H9 (cell line): ENCODE measurements around the gene MYH16. TPM values are rescaled to one million over a fixed set of nuclear protein-coding genes. Genes with fewer than 3 reads are reported as not detected.

Experiments
- DNase-seq: peaks from one replicate; pipeline ENCODE4 v3.0.0-alpha.2; 2017
- H2AFZ ChIP-seq: one replicate; pipeline ENCODE4 v1.6.1; 2013; ENCODE audit warnings: mild to moderate bottlenecking, low read length, control low read depth, moderate library complexity
- H2AK5ac ChIP-seq: 2 replicates; pipeline ENCODE4 v1.6.1; 2013; ENCODE audit warnings: low read length, control low read depth, mixed read lengths; ENCODE audit not compliant: insufficient read length
- H2BK120ac ChIP-seq: one replicate; pipeline ENCODE4 v1.6.1; 2013; ENCODE audit warnings: low read depth, mild to moderate bottlenecking, low read length, control low read depth, inconsistent platforms; ENCODE audit not compliant: poor library complexity, severe bottlenecking
- H2BK12ac ChIP-seq: 2 replicates; pipeline ENCODE4 v1.6.1; 2013; ENCODE audit warnings: low read length, control low read depth, mixed read lengths, low read depth; ENCODE audit not compliant: insufficient read length
- H2BK15ac ChIP-seq: 2 replicates; pipeline ENCODE4 v1.6.1; 2013; ENCODE audit warnings: low read depth, low read length, control low read depth
- H2BK20ac ChIP-seq: one replicate; pipeline ENCODE4 v1.6.1; 2013; ENCODE audit warnings: low read depth, mild to moderate bottlenecking, low read length, control low read depth, inconsistent platforms; ENCODE audit not compliant: poor library complexity, severe bottlenecking
- H2BK5ac ChIP-seq: 2 replicates; pipeline ENCODE4 v1.6.1; 2013; ENCODE audit warnings: low read length, control low read depth, mixed read lengths; ENCODE audit not compliant: insufficient read length
- H3K14ac ChIP-seq: 2 replicates; pipeline ENCODE4 v1.6.1; 2013; ENCODE audit warnings: low read length, control low read depth; ENCODE audit not compliant: insufficient read depth
- H3K18ac ChIP-seq: 2 replicates; pipeline ENCODE4 v1.6.1; 2013; ENCODE audit warnings: low read depth, mild to moderate bottlenecking, mixed read lengths, low read length, control low read depth; ENCODE audit not compliant: insufficient read length
- H3K23ac ChIP-seq: 2 replicates; pipeline ENCODE4 v1.6.1; 2013; ENCODE audit warnings: low read length, control low read depth, mixed read lengths, low read depth; ENCODE audit not compliant: insufficient read length
- H3K23me2 ChIP-seq: 2 replicates; pipeline ENCODE4 v1.6.1; 2013; ENCODE audit warnings: low read depth, mild to moderate bottlenecking, mixed read lengths, low read length, control low read depth; ENCODE audit not compliant: insufficient read length, poor library complexity, severe bottlenecking
- H3K27ac ChIP-seq: 2 replicates; pipeline ENCODE4 v1.5.1; 2013; ENCODE audit warnings: low read length, control low read depth, mixed read lengths, low read depth; ENCODE audit not compliant: insufficient read length
- H3K27me3 ChIP-seq: 2 replicates; pipeline ENCODE4 v1.6.1; 2013; ENCODE audit warnings: low read length, control low read depth, inconsistent platforms; ENCODE audit not compliant: insufficient read depth
- H3K4ac ChIP-seq: 2 replicates; pipeline ENCODE4 v1.6.1; 2013; ENCODE audit warnings: low read depth, mild to moderate bottlenecking, control low read depth, inconsistent platforms, low read length, moderate library complexity
- H3K4me1 ChIP-seq: 2 replicates; pipeline ENCODE4 v1.6.1; 2013; ENCODE audit warnings: low read length, control low read depth, inconsistent platforms; ENCODE audit not compliant: insufficient read depth
- H3K4me2 ChIP-seq: 2 replicates; pipeline ENCODE4 v1.6.1; 2013; ENCODE audit warnings: low read length, control low read depth, mixed read lengths; ENCODE audit not compliant: insufficient read length, insufficient read depth
- H3K56ac ChIP-seq: 2 replicates; pipeline ENCODE4 v1.6.1; 2013; ENCODE audit warnings: low read depth, mild to moderate bottlenecking, mixed read lengths, low read length, control low read depth; ENCODE audit not compliant: insufficient read length
- H3K79me1 ChIP-seq: 2 replicates; pipeline ENCODE4 v1.6.1; 2013; ENCODE audit warnings: low read depth, mild to moderate bottlenecking, moderate library complexity, low read length, control low read depth, inconsistent platforms; ENCODE audit not compliant: insufficient read depth, poor library complexity, severe bottlenecking
- H3K79me2 ChIP-seq: 2 replicates; pipeline ENCODE4 v1.6.1; 2013; ENCODE audit warnings: low read length, control low read depth, inconsistent platforms; ENCODE audit not compliant: insufficient read depth
- H3K9ac ChIP-seq: 2 replicates; pipeline ENCODE4 v1.6.1; 2013; ENCODE audit warnings: low read length, control low read depth, mixed read lengths; ENCODE audit not compliant: insufficient read length; ENCODE audit errors: extremely low read depth
- H3K9me3 ChIP-seq: one replicate; pipeline ENCODE4 v1.6.1; 2013; ENCODE audit warnings: low read depth, low read length, inconsistent platforms; ENCODE audit not compliant: control insufficient read depth
- H3T11ph ChIP-seq: one replicate; pipeline ENCODE4 v1.6.1; 2013; ENCODE audit warnings: mild to moderate bottlenecking, low read length, control low read depth, inconsistent platforms
- H4K20me1 ChIP-seq: one replicate; pipeline ENCODE4 v1.6.1; 2013; ENCODE audit not compliant: control insufficient read depth, insufficient read length, insufficient read depth
- H4K5ac ChIP-seq: 2 replicates; pipeline ENCODE4 v1.6.1; 2013; ENCODE audit warnings: low read depth, mild to moderate bottlenecking, mixed read lengths, low read length, control low read depth; ENCODE audit not compliant: insufficient read length
- H4K8ac ChIP-seq: replicated peaks from 2 replicates; pipeline ENCODE4 v1.6.1; 2013; ENCODE audit warnings: low read length, control low read depth, mixed read lengths, low read depth; ENCODE audit not compliant: insufficient read length
- H4K91ac ChIP-seq: 2 replicates; pipeline ENCODE4 v1.6.1; 2013; ENCODE audit warnings: low read depth, mild to moderate bottlenecking, moderate library complexity, mixed read lengths, low read length, control low read depth; ENCODE audit not compliant: insufficient read length
- H3K27ac Mint-ChIP-seq, 3 experiments: 2 replicates in 2 of 3; 3 replicates in 1 of 3; pipeline ENCODE4 v1.8.0; 2020 to 2021; ENCODE audit warnings: mixed read lengths in 3 of 3, mild to moderate bottlenecking in 1 of 3, moderate library complexity in 1 of 3
- H3K27me3 Mint-ChIP-seq: 2 replicates; pipeline ENCODE4 v1.8.0; 2021; ENCODE audit warnings: low read depth, mild to moderate bottlenecking, moderate library complexity, mixed read lengths
- H3K36me3 Mint-ChIP-seq, 3 experiments: 2 replicates in 2 of 3; 3 replicates in 1 of 3; pipeline ENCODE4 v1.8.0; 2020 to 2021; ENCODE audit warnings: low read depth in 3 of 3, mixed read lengths in 3 of 3; ENCODE audit not compliant: insufficient read depth in 1 of 3
- H3K4me1 Mint-ChIP-seq, 2 experiments: 2 replicates each; pipeline ENCODE4 v1.8.0; 2020; ENCODE audit warnings: mixed read lengths in 2 of 2
- H3K4me3 Mint-ChIP-seq, 2 experiments: 2 replicates in 1 of 2; 3 replicates in 1 of 2; pipeline ENCODE4 v1.8.0; 2020 to 2021; ENCODE audit warnings: mild to moderate bottlenecking in 2 of 2, mixed read lengths in 2 of 2, moderate library complexity in 1 of 2
- H3K9me3 Mint-ChIP-seq, 2 experiments: 2 replicates in 1 of 2; 3 replicates in 1 of 2; pipeline ENCODE4 v1.8.0; 2020; ENCODE audit warnings: mild to moderate bottlenecking in 2 of 2, mixed read lengths in 2 of 2, moderate library complexity in 1 of 2
- WGBS: extraction: QIAGEN DNeasy Blood & Tissue Kit; methylation state at CpG from one replicate; pipeline ENCODE4 v1.1.7; 2013; ENCODE audit warnings: missing lambda C conversion rate, low lambda C conversion rate, mixed read lengths; ENCODE audit not compliant: insufficient read length; ENCODE audit errors: extremely low coverage; 5-methylcytosine and 5-hydroxymethylcytosine counted together
- total RNA-seq: library from RNA; stranded (reverse); gene quantifications from 2 replicates; pipeline ENCODE4 v1.2.1, GENCODE V29; 2021
- TF ChIP-seq, protein P1 (sequence below): fragments of 200-600 bp; sonication (generic); conservative IDR thresholded peaks from 3 replicates; pipeline ENCODE4 v1.8.0; 2021; ENCODE audit warnings: antibody characterized with exemption, mild to moderate bottlenecking

Gene MYH16
- total RNA-seq, 1 experiment from 2014 or later: not detected

DNA sequence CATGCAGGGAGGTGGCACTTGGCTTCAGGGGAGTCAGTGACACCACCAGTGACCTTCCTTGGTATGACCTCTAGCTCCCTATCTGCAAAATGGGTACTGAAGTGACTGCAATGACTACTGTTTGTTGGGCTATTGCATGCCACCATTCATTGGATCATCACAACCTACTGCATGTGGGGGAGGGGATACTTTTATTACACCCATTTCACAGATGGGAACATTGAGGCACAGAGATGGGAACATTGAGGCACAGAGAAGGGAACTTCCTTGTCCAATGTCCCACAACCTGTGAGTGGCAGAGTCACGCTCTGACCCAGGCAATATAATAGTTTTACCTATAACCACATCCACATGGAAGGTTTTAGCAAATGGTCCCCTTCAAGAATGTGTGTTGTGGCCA is 12.2 kb upstream of the MYH16 start:
- H3K4me1 ChIP-seq: no peaks in the 10 kb centered on the region
- WGBS: no CpG with 5 or more reads among the region's 1 CpG
- H4K8ac ChIP-seq: no peak overlapping the region
- no peak overlapping the region for H4K5ac ChIP-seq
- no peak overlapping the region for H3K14ac ChIP-seq
- H2BK12ac ChIP-seq: no peak overlapping the region
- no peak overlapping the region for H2BK120ac ChIP-seq
- H3K79me1 ChIP-seq: no peaks in the 10 kb centered on the region
- no peak overlapping the region for H3K9ac ChIP-seq
- H2AFZ ChIP-seq: no peak overlapping the region
- TF ChIP-seq, protein P1, sequence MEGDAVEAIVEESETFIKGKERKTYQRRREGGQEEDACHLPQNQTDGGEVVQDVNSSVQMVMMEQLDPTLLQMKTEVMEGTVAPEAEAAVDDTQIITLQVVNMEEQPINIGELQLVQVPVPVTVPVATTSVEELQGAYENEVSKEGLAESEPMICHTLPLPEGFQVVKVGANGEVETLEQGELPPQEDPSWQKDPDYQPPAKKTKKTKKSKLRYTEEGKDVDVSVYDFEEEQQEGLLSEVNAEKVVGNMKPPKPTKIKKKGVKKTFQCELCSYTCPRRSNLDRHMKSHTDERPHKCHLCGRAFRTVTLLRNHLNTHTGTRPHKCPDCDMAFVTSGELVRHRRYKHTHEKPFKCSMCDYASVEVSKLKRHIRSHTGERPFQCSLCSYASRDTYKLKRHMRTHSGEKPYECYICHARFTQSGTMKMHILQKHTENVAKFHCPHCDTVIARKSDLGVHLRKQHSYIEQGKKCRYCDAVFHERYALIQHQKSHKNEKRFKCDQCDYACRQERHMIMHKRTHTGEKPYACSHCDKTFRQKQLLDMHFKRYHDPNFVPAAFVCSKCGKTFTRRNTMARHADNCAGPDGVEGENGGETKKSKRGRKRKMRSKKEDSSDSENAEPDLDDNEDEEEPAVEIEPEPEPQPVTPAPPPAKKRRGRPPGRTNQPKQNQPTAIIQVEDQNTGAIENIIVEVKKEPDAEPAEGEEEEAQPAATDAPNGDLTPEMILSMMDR: no peak
- no peak overlapping the region for H3K56ac ChIP-seq
- H3K23me2 ChIP-seq: no peaks in the 10 kb centered on the region
- H2BK5ac ChIP-seq: no peak overlapping the region
- Mint-ChIP-seq H3K4me1 (no peaks in the 10 kb centered on the region), H3K27me3 (peaks cover 18% of the 10 kb centered on the region), H3K27ac (no peak overlapping the region), H3K4me3 (no peak overlapping the region), H3K36me3 (no peaks in the 10 kb centered on the region), H3K9me3 (no peaks in the 10 kb centered on the region)
- H3K23ac ChIP-seq: no peak overlapping the region
- no peak overlapping the region for H4K91ac ChIP-seq
- no peak overlapping the region for H3K4me2 ChIP-seq
- no peak overlapping the region for H2AK5ac ChIP-seq
- H2BK15ac ChIP-seq: no peak overlapping the region
- H3K27me3 ChIP-seq: no peaks in the 10 kb centered on the region
- no peak for DNase-seq
- H3K9me3 ChIP-seq: no peaks in the 10 kb centered on the region
- H3K79me2 ChIP-seq: no peaks in the 10 kb centered on the region
- peaks cover 2% of the 10 kb centered on the region for H4K20me1 ChIP-seq
- no peak overlapping the region for H3T11ph ChIP-seq
- no peak overlapping the region for H2BK20ac ChIP-seq
- H3K27ac ChIP-seq: no peak overlapping the region
- H3K4ac ChIP-seq: no peak overlapping the region
- H3K18ac ChIP-seq: no peak overlapping the region
